Endothelial cell of umbilical vein (primary cell): ENCODE results near the gene SINHCAF.

Experiments used
- CTCF ChIP-seq, 2 donors: IDR thresholded peaks; 1 replicate in 1 of 2; 2 replicates in 1 of 2; pipeline ENCODE4 v1.5.1; 2011; ENCODE audit warnings: low read length in 2 of 2, mild to moderate bottlenecking in 2 of 2, moderate library complexity in 2 of 2, control low read depth in 1 of 2, inconsistent platforms in 1 of 2, low read depth in 1 of 2; ENCODE audit not compliant: insufficient read depth in 1 of 2; ENCODE audit errors: extremely low read depth in 1 of 2
- MYC ChIP-seq: IDR thresholded peaks from one replicate; pipeline ENCODE4 v1.6.1; 2011; ENCODE audit warnings: mild to moderate bottlenecking, low read depth, low read length
- POLR2AphosphoS5 ChIP-seq: IDR thresholded peaks from 2 replicates; pipeline ENCODE4 v1.6.1; 2012; ENCODE audit warnings: low read depth, mild to moderate bottlenecking, control low read depth, low read length, moderate library complexity; ENCODE audit not compliant: insufficient read depth

GRCh38 chr12:31298515-31298910 lies 27.4 kb downstream of the SINHCAF start:
- TF ChIP-seq POLR2AphosphoS5: no peak
- TF ChIP-seq CTCF (IDR thresholded peaks at IDR 0.05; ENCODE audit: extremely low read depth in 1 of 2, insufficient read depth in 1 of 2, low read depth in 1 of 2, low read length in 2 of 2): no peak
- TF ChIP-seq MYC: no peak
